ENCODE measurements around the gene USP34.

Gene USP34

DNA sequence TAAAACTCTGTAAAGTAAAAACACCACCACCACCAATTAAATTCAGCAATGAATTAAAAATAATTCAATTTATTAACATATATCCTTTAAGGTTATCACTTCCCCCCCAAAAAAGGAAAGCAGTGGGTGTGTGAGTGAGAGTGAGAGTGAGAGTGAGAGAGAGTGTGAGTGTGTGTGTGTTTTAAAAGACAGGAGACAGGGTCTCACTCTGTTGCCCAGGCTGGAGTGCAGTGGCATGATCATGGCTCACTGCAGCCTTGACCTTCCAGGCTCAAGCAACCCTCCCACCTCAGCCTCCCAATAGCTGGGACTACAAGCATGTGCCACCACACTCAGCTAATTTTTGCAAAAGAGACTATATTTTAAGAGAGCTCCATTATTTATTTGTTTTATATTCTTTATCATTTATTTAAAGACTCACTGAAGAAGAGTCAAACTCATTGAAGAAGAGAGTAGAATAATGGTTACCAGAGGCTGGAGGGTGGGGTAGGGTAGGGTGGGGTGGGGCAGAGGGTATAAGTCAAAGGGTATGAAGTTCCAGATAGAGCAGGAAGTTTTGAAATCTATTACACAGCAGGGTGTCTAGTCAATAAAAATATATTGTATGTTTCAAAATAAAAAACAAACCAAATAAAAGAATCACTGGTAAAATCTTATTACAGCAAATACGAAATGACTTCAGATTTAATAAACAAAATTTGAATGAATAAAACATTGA, 187.3 kb downstream of the USP34 start:
- no peak for DNase-seq

DNA sequence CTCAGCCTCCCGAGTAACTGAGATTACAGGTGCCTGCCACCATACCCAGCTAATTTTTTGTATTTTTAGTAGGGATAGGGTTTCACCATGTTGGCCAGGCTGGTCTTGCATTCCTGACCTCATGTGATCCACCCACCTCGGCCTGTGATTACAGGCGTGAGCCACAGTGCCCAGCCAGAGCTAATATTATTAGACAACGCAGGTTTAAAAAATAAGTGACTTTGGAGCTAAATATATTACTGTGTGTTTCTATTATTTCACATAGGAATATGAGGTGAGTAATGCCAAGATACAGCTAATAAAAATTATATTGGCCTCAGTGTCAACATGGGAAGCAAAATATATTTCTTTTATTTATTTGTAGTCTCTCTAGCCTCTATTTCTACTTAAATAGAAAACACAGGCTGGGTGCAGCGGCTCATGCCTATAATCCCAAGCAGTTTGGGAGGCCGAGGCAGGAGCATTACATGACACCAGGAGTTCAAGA, 188.7 kb downstream of the USP34 start:
- no peak for DNase-seq

DNA sequence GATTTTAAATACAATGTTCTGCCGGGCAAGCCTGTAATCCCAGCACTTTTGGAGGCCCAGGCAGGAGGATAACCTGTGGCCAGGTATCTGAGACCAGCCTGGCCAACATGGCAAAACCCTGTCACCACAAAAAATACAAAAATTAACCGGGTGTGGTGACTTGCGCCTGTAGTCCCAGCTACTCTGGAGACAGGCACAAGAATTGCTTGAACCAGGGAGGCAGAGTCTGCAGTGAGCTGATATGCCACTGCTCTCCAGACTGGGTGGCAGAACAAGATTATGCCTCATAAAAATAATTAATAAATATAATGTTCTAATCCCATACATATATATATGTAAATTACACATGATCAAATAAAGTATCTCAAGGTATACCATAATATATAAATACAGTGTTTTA, 189.6 kb downstream of the USP34 start:
- DNase-seq: no peak

DNA sequence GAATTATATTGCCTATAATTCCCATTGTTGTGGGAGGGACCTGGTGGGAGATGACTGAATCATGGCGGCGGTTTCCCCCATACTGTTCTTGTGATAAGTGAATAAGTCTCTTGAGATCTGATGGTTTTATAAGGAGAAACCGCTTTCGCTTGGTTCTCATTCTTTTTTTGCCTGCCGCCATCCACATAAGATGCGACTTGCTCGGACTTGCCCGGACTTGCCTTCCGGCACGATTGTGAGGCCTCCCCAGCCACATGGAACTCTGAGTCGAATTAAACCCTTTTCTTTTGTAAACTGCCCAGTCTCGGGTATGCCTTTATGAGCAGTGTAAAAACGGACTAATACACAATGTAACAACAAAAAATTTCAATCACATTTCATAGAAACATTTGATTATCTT, 193.1 kb downstream of the USP34 start:
- peak; percentile 5 for DNase-seq

DNA sequence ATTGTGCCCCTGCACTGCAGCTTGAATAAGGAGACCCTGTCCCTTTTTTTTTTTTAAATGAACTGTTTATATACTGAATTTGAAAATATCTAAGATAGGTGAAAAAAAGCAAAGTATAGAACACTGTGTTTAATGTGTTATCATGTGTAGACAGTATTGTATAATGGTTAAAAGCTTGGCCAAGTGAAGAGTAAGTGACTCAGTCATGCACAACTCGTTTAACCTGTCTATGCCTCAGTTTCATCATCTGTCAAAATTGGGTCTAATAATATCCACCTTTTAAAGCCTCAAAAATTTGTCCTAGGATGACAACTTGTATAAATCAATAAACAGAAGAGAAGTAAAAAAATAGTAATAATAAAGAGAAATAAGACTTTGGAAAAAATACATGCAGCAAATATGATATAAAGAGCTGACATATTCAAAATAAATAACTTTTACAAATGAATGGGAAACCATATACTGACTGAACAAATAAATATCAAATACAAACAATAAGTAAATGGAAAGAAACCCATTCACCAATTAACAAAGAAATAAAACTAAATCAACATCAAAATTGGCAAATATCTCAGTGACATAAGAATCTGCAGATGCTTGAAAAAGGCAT, 195.2 kb downstream of the USP34 start:
- no peak for DNase-seq

DNA sequence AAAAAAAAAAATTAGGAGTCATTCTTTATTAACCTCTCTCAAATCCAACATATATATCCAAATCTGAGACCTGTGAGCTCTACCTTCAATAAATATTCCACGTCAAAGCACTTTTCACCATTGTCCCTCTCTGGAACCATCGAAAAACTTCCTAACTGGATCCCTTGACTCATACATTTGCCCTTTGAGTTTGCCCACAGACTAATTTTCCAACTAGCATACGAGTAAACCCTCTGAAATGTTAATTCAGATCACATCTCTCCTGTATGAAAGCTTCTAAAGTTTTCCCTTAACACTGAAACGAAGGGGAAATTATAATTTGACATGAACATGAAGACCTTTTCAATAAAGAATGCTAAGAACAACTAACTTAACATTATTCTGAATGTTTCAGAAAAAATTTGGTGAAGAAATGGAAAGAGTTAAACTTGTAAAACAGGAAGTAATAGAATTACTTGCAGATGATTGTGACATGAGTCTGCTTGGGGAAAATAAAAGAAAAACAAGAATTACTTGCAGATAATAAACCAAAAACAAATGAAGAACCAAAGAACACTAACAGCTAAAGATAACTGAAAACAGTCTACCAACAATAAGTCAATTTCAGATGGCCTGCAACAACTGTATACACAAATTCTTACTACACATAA, 198.3 kb downstream of the USP34 start:
- no peak for DNase-seq

DNA sequence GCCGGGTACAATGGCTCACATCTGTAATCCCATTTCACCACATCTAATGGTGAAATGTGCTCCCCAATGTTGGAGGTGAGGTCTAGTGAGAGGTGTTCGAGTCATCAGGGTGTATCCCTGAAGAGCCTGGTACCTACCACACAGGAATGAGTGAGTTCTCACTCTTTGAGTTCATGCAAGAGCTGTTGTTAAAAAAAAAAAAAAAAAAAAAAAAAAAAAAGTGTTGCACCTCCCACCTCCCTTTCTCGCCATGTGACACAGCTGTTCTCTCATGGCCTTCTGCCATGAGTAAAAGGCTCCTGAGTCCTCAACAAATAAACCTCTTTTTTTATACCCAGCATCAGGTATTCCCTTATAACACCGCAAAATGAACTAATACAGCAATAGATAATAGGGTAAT, 202.6 kb downstream of the USP34 start:
- peak; percentile 31 for DNase-seq

DNA sequence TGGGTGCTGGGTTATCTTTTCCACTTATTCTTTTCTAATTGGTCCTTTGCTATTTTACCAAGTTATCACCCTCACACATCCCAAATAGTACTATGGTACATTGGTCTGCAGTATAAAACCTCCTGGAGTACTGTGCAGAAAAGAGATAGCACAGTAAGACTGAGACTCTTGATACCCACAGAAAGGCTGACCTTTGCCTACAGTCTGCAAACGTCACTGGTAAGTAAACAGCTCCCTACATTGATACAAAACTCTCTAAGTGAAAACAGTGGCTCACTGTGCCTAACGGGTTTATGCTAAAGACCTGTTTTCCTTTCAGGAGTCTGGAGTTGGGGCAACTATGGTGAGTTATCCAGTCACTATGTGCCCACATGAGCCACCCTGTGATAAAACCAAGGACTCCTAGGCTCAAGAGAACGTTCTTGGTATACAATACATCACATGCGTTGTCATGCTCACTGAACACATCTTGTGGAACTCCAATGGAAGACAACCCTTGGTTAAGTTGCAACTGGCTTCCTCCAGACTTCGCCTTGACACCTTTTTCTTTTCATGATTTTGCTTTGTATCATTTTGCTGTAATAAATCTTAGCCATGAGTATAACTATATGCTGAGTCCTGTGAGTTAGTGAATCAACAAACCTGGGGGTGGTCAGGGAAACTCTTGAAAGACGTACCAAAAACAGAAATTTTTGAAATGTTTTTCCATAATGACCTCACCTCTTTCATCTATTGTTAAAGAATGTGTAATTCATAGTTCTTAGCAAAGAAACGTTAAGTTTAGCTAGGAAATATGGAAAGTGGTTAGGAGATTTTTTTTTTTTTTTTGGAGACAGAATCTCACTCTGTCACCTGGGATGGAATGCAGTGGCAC, 204.0 kb downstream of the USP34 start:
- no peak for DNase-seq

DNA sequence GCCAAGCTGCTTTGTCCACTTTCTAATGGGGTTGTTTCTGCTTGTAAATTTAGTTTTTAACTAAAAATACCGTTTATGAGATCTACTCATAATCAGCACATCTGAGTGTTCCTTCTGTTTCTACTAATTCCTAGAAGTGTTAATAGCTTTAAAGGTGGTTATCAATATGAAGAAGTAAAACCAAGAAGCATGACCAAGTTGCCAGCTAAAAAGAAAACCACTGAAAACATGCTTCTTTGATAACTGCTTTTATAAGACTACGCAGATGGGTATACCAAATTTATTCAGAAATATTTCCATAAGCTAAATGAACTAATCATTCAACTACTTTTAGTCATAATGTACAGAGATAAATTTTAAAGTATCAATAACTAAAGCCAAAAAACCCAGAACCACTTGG, 207.1 kb downstream of the USP34 start:
- DNase-seq: no peak

DNA sequence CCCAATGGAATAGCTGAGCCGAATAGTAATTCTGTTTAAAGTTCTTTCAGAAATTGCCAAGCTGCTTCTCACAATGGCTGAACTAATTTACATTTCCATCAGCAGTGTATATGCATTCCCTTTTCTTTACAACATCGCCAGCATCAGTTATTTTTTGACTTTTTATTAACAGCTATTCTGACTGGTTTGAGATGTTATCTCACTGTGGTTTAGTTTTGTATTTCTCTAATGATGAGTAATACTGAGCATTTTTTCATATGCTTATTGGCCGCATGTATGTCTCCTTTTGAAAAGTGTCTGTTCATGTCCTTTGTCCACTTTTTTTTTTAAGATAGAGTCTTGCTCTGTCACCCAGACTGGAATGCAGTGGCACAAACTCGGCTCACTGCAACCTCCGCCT, 208.2 kb downstream of the USP34 start:
- DNase-seq: no peak

DNA sequence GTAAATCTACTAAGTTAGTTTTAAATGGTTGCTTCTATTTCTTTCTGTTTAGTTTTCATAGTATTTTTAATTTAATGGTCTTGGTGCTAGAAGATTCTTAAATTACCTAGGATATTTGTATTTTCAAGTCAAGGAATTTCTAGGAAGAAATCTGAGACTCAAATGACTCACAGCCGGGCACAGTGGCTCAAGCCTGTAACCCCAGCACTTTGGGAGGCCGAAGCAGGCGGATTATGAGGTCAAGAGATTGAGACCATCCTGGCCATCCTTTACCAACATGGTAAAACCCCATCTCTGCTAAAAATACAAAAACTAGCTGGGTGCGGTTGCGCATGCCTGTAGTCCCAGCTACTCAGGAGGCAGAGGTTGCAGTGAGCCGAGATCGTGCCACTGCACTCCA, 213.4 kb downstream of the USP34 start:
- no peak for DNase-seq

DNA sequence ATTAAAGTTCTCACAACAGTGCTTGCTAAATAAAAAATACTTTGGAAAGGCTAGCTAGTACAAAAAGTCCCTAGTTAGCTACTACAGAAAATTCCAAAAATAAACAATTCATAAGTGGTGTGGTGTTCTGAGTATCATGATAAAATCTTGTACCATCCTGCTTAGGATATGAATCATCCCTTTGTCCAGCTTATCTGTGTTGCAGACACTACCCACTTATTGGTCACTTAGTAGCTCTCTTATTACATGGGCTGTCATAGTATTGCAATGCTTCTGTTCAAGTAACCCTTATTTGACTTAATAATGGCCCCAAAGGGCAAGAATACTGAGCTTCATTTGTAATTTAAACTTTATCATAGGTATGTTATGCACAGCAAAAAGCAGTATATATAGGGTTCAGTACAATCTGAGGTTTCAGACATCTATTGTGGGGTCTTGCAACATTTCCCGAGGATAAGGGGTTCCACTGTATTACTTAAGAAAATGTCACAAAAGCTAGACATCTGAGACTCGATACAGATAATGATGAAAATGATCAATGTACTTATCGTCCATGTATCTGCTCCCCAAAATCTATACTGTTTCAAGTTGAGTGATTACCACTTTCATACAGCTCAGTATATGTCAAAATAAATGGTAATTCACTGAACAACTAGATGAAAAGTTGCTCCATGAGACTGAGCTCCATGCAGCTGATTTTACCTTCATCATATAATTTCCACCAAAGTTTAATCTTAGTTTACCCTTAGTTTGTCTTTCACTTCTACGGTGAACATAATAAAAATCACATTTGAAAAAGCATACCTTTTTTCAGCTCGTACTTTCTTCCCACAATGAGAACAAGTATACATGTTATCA, 215.1 kb downstream of the USP34 start:
- DNase-seq: no peak

DNA sequence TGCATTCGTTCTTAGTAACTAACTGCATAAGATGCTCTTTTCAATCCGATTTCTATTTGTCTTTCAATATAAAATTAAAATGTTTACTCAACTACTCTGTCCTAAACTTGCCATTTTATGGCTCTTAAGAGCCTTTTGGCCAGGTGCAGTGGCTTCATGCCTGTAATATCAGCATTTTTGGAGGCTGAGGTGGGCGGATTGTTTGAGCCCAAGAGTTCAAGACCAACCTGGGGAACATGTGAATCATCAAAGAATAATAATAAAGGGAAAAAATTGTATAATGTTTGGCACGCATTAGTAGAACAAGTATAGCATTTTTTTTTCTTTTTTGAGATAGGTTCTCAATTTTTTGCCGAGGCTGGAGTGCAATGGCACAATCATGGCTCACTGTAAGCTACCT, 216.4 kb downstream of the USP34 start:
- no peak for DNase-seq

DNA sequence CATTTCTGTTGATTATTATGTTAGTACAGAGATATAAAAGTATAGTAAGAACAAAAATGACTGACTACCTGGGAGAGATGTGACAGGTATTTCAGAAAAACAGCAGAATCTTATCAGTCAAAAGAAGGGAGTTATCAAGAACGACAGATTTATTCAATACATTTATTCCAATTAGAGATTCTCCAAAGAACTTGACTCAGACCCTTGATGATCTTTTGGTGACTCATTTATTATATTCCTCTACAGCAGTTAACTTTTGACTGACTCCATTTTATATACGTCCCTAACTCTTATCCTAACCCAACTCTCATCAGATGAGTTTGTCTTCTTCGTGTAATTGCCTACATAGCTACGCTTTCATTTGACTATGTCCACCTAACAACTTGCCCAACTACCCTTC, 217.8 kb downstream of the USP34 start:
- no peak for DNase-seq

DNA sequence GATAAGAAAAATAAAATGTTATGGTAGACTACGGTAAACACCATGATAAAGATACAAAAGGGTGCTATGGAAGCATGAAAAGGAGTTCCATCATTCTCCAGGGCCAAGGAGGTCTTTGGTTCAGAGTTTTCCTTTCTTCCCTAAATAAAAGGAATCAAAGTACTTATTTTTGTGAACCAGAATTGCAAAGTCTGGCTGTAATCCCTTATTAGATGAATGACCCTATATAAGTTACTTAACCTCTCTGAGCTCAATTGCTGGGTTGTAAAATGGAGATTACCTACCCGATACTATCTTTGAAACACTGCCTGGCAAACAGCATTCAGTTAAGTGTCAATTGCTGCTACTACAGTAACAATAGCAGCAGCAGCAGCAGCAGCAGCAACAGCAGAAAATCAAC, 218.9 kb downstream of the USP34 start:
- DNase-seq: no peak

DNA sequence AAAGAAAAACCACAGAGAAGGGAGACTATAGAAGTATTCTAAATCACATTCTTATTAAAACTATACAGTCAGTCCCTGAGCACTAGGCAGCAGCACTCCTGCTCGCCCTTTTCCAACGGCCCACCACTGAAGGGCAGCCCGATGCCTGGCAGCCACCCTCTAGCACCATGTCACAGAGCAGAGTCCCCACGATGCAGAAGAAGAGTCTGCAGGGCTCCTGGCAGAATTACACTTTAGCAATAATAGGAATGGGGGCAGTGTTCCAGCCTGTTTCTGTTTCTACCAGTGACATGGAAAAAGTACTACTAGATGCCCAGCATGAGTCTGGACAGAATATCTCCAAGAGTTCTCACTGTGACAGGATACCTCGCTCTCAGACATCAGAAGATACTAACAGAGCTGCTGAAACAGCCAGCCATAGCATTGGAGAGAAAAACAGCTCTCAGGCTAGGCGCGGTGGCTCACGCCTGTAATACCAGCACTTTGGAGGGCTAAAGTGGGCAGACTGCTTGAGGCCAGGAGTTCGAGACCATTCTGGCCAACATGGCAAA, 221.3 kb downstream of the USP34 start:
- no peak for DNase-seq

DNA sequence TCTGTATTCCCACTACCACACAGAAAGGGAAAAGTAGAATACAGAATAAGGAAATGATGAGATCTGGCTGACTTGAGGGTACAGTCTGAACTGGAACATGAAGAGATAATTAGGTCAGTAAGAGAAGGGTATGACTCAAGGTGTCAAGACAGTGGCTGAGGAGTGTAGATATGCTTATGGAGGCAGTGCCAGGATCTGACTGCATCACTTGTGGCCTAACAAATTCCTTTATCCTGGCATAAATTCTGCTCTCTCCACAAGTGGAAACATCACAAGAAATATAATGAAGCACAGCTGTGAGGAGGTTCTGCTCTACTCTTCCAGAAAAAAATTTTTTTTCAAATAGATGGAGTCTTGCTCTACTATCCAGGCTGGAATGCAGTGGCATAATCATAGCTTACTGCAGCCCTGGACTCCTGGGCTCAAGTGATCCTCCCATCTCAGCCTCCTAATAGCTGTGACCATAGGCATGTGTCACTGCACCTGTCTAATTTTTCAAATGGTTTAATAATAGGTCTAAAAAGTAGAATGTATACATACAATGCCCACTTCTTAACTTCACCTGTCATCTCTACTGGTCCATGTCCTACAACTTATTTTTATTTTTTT, 223.6 kb downstream of the USP34 start:
- DNase-seq: no peak

DNA sequence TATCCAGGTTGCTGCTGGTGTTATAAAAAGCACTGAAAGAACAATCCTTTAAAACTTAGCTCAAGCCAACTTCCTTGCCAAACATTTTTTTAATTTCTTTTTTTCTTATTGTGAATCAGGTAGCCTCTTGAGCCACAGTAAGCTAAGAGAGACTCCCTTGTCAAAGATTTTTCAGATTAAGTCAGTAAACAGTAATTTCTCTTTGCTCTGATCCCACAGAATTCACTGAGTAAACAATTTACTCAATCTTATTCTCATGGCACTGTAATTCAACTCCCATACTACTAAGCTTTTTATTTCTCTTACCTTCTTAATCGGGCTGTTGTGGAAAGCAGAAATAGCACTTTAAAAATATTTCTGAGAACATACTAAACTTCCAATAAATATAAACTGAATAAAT, 226.2 kb downstream of the USP34 start:
- no peak for DNase-seq

DNA sequence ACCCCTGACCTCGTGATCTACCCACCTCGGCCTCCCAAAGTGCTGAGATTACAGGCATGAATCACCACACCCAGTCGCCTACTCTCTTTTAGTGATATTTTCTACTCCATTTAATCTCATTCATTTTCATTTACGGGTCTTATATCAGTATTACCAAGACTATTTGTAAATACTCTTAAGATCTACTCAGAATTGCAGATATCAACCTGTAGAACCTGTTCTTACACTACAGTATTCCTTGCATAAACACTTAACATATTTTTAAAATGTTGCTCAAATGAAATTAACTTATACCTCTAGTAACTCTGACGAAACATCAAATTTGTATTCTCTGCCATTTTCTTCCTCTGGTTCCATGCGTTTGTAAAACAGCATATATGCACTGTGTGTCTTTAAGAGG, 229.6 kb downstream of the USP34 start:
- DNase-seq: no peak

DNA sequence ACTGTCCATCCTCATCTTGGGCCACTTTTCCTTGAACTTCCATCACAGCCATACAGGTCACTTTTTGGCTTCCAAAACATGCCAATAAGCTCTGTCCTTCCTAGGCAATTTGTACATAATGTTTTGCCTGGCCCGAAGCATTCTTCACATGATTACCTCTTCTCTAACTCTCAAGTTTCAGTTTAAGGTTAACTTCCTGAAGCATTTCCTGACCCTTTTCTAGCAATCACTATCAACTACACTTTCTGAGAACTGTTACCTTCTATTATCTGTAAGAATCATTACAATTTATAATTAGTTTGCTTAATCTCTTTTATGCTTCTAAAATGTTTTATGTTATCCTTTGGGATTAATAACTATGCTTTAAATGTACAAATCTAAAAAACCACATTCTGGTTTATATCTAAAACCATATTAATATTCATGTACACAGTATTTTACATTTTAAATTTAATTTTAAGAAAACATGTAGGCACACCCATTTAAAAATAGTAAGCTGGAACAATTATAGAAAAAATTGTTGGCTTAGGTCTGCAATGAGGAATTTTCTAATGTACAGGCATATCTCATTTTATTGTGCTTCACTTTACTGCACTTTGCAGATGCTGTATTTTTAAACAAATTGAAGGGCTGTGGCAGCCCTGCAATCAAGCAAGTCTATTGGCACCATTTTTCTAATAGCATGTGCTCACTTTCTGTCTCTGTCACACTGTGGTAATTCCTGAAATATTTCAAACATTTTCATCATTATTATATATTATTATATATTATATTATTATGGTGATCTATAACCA, 232.5 kb downstream of the USP34 start:
- DNase-seq: no peak

DNA sequence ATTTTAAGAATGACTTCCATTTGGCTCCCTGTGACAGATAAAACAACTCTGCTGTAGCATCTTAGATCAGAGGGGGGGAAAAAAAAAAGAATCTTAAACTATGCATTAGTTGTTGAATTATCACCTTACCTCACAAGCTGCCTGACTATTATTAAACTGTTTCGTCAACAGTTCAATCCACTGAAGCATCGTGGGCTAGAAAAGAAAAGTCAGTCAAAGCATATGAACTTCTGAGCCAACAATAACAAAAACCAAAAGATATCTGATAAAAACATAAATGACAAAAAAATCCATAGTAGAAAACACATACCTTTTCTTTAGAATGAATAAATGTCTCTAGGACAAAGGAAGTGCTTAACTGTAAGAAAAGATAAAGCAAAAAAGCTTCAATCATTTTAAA, 235.2 kb downstream of the USP34 start:
- DNase-seq: no peak

Data from NCI-H2171 treated with DMSO at 0.1 percent for 48 hours (cell line).